Heart left ventricle (tissue), 16 donors: ENCODE results near the gene DNAH7. TPM values are rescaled to one million over a fixed set of nuclear protein-coding genes. Genes with fewer than 3 reads are reported as not detected.

ENCODE experiments used
- ATAC-seq, 4 donors: fragments of 200-7000 bp; cut with Tn5 transposase; one replicate each; pipeline ENCODE4 v1.9.1; 2020 to 2022; ENCODE audit warnings: moderate library complexity in 4 of 4, mild to moderate bottlenecking in 3 of 4, moderate number of reproducible peaks in 1 of 4
- DNase-seq, 5 donors: peaks; one replicate each; pipeline ENCODE4 v3.0.0-alpha.2; 2020
- H3K27ac ChIP-seq, 12 donors: fragments of 200-600 bp; sonication (generic) in 4 of 12; one replicate each; pipeline versions ENCODE4 v1.5.0 to v1.8.0; 2016 to 2022; ENCODE audit warnings: mild to moderate bottlenecking in 2 of 12
- H3K27me3 ChIP-seq, 9 donors: fragments of 200-600 bp; sonication (generic) in 2 of 9; one replicate each; pipeline versions ENCODE4 v1.5.1 to v1.8.0; 2016 to 2022; ENCODE audit warnings: mild to moderate bottlenecking in 3 of 9
- H3K36me3 ChIP-seq, 9 donors: fragments of 200-600 bp; sonication (generic) in 2 of 9; one replicate each; pipeline versions ENCODE4 v1.5.0 to v1.8.0; 2018 to 2022; ENCODE audit warnings: mild to moderate bottlenecking in 2 of 9
- H3K4me1 ChIP-seq, 12 donors: fragments of 200-600 bp; sonication (generic) in 4 of 12; one replicate each; pipeline versions ENCODE4 v1.5.0 to v1.8.0; 2016 to 2022; ENCODE audit warnings: mild to moderate bottlenecking in 3 of 12
- H3K4me3 ChIP-seq, 12 donors: fragments of 200-600 bp; sonication (generic) in 4 of 12; one replicate each; pipeline versions ENCODE4 v1.5.0 to v1.8.0; 2017 to 2022; ENCODE audit warnings: mild to moderate bottlenecking in 9 of 12, moderate library complexity in 4 of 12
- H3K9me3 ChIP-seq, 12 donors: fragments of 200-600 bp; sonication (generic) in 4 of 12; one replicate each; pipeline versions ENCODE4 v1.5.0 to v1.8.0; 2016 to 2022; ENCODE audit warnings: mild to moderate bottlenecking in 1 of 12
- POLR2A ChIP-seq, 2 donors: fragments of 450-650 bp; IDR thresholded peaks; one replicate each; pipeline ENCODE4 v1.6.1; 2017; ENCODE audit warnings: antibody characterized with exemption in 2 of 2, mild to moderate bottlenecking in 2 of 2, moderate library complexity in 2 of 2
- WGBS, 4 donors: extraction: QIAGEN DNeasy Blood & Tissue Kit in 2 of 4; methylation state at CpG; one replicate each; pipeline versions ENCODE4 v1.1.5 to v1.1.7; 2013 to 2018; 5-methylcytosine and 5-hydroxymethylcytosine counted together
- intact Hi-C, 10 donors: fragments of 100-400 bp; cut with DNase I; formaldehyde crosslinking; loops; one replicate each; pipeline versions ENCODE4 v1.11.1 to v1.14.2; 2022
- polyA plus RNA-seq, 2 donors: library from polyadenylated mRNA; stranded (reverse); fragments of 200-250 nt; gene quantifications; one replicate each; pipeline ENCODE4 v1.2.3, GENCODE V29; 2013
- total RNA-seq, 9 donors: library from RNA; depleted of rRNA in 2 of 9; stranded (reverse); fragments of >200 nt in 2 of 9; fragmentation: NEBNext Ultra II Directional in 3 of 9; extraction: Animal tissue kit (Norgen Biotek cat#: 25700) in 3 of 9; gene quantifications; one replicate each; pipeline versions ENCODE4 v1.1.0 to v1.2.4, GENCODE V29; 2016 to 2023
- TF ChIP-seq, protein P1 (sequence below), 12 donors: fragments of 200-600 bp; sonication (generic) in 4 of 12; IDR thresholded peaks; one replicate each; pipeline versions ENCODE4 v1.5.0 to v1.8.0; 2018 to 2022; ENCODE audit warnings: antibody characterized with exemption in 12 of 12, mild to moderate bottlenecking in 5 of 12
- donor health status: ischemic (EF 13 %, LVEDD 7.1; RV severe dilation, severe dysfunction).
- donor health status: healthy with polysubstance abuse.
- donor health status: DM: no; HTN: yes; CAD: no.
- donor health status: DM: no; HTN: no; CAD: no.
- donor health status: ischemic (EF 25% LVEDD 6.9; RV normal size, moderate dysfunction).
- donor health status: ischemic (EF 25% LVEDD 5.7; RV mildly dilated, moderate dysfunction).
- donor health status: healthy.
- donor health status: DM: yes; HTN: yes; CAD: no.
- donor health status: ischemic (EF 35%, LVEDD 5.7; RV mildly dilated, moderate dysfunction).
- donor health status: nonischemic (EF 11% LVEDD 7.7; RV severe dilation, severe dysfunction).
- donor health status: DM: yes; HTN: yes; CAD: no.
- donor health status: PGD.
- donor health status: ischemic (EF 29% LVEDD 5.4; RV normal size, mild dysfunction).
- donor health status: nonischemic (EF 23%, LVEDD 6.1; RV moderate dilation, normal function).

Gene DNAH7
- total and polyA plus RNA-seq, 11 donors = 0.08 to 1.5 (median 0.40) TPM; not detected in 1

DNA sequence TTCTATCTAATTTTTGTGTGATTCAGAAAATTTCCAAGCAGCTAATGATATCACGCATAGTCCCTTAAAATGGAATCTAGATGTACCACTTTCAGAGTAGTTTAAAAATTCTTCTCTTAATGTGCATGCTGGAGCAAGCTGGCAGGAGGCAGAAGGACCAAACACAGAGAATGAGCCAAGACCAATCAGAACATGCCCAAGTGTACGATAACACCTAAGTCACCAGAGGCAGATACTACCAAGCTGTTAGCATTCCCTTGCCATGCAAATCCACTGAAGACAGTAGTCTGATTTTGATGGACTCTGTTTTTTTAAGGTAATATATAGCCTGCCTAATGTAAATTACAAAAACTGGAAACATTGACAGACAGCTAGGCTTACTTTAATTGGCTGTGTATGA, 109.3 kb downstream of the DNAH7 start:
- peaks cover 0 to 11% (median 0%) of the 10 kb centered on the region in 12 donors for H3K9me3 ChIP-seq
- H3K27me3 ChIP-seq = no peaks in the 10 kb centered on the region
- DNase-seq = no peak
- H3K4me1 ChIP-seq = no peaks in the 10 kb centered on the region
- intact Hi-C loops = no loop called here
- no peak for ATAC-seq
- TF ChIP-seq, protein P1, sequence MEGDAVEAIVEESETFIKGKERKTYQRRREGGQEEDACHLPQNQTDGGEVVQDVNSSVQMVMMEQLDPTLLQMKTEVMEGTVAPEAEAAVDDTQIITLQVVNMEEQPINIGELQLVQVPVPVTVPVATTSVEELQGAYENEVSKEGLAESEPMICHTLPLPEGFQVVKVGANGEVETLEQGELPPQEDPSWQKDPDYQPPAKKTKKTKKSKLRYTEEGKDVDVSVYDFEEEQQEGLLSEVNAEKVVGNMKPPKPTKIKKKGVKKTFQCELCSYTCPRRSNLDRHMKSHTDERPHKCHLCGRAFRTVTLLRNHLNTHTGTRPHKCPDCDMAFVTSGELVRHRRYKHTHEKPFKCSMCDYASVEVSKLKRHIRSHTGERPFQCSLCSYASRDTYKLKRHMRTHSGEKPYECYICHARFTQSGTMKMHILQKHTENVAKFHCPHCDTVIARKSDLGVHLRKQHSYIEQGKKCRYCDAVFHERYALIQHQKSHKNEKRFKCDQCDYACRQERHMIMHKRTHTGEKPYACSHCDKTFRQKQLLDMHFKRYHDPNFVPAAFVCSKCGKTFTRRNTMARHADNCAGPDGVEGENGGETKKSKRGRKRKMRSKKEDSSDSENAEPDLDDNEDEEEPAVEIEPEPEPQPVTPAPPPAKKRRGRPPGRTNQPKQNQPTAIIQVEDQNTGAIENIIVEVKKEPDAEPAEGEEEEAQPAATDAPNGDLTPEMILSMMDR (IDR thresholded peaks at IDR 0.05) = no peak
- no peak for TF ChIP-seq POLR2A (IDR thresholded peaks at IDR 0.05)
- H3K36me3 ChIP-seq = no peaks in the 10 kb centered on the region
- no peak overlapping the region for H3K27ac ChIP-seq
- no peak overlapping the region for H3K4me3 ChIP-seq
- 82 to 94% (median 89%) methylated on average over 2 of the region's 2 CpGs for WGBS, 4 donors

DNA sequence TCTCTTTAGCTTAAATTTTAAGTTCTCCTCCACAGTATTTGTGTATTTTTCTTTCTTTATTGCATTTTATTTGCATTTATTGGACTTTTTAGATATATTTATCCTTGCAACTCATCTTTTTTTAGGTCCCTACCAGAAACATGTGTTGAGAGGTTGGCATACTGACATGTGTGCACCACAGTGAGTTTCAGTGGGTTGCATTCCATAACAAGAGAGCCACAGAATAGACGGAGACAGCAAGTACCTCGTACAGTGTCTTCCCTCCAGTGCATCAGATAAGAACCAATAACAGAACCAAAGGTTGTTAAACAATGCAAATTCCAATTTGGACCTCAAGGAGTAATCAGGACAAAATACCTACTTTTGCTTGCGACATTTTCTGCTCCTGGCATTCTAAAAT, 111.9 kb downstream of the DNAH7 start:
- Histone ChIP-seq H3K27ac (no peak overlapping the region), H3K36me3 (no peaks in the 10 kb centered on the region), H3K4me3 (no peak overlapping the region), H3K27me3 (no peaks in the 10 kb centered on the region), H3K9me3 (peaks cover 0 to 17% (median 0%) of the 10 kb centered on the region in 12 donors), H3K4me1 (no peaks in the 10 kb centered on the region)
- TF ChIP-seq, protein P1 (IDR thresholded peaks at IDR 0.05) = no peak
- TF ChIP-seq POLR2A (IDR thresholded peaks at IDR 0.05) = no peak
- 74 to 81% (median 77%) methylated on average over 3 of the region's 3 CpGs for WGBS, 4 donors
- ATAC-seq = no peak
- intact Hi-C loops = no loop called here
- DNase-seq = no peak

DNA sequence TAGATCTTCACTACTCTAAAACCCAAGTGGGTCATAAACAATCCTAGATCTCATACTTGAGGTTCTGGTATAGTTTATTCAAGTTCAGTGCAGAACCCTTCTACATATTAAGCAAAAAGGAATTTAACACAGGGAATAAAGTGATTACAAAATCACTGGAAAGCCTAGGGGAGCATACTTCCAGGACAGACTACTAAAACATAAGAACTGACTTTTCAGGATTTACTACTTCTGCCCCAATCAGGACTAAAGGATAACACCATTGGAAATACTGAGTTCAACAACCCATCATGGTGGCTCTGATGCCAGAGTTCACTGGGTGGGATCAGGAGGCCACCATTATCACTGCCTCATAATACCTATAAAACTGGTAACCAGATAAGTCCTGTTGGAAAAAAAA, 123.6 kb downstream of the DNAH7 start:
- no peak for TF ChIP-seq POLR2A (IDR thresholded peaks at IDR 0.05)
- TF ChIP-seq, protein P1 (IDR thresholded peaks at IDR 0.05) = no peak
- no peaks in the 10 kb centered on the region for H3K36me3 ChIP-seq
- peaks cover 0 to 9% (median 0%) of the 10 kb centered on the region in 12 donors for H3K9me3 ChIP-seq
- no peak for DNase-seq
- no peak for ATAC-seq
- no peak overlapping the region for H3K4me3 ChIP-seq
- intact Hi-C loops = no loop called here
- H3K27ac ChIP-seq = no peak overlapping the region
- no peaks in the 10 kb centered on the region for H3K27me3 ChIP-seq
- no peaks in the 10 kb centered on the region for H3K4me1 ChIP-seq

DNA sequence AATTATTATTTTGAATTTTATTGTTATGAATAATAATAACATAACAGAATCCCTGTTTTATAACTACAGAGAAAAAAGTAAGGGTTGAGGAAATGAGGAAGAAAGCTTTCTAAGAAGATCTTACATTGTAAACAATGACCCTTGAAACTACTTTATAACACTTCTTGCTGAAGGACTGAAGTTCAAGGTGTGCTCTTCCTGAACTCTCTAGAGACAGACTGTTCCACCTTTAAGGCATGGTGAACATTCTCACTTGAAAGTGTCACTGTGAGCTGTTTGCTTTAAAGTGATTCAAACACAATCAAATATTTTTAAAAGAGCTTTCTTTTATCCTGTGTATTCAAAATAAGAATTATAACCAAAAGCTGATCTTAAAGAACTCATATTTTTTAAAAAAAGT, 131.5 kb downstream of the DNAH7 start:
- no peak for ATAC-seq
- intact Hi-C loops = loop anchor here in 3 of 10 donors (1.0 to 10.0 kb wide), 2 partner anchors 13 to 362 kb away; no protein-coding TSS in a partner anchor
- no peak for DNase-seq
- no peak for TF ChIP-seq POLR2A (IDR thresholded peaks at IDR 0.05)
- TF ChIP-seq, protein P1 (IDR thresholded peaks at IDR 0.05) = no peak
- Histone ChIP-seq H3K4me3 (no peak overlapping the region), H3K4me1 (no peaks in the 10 kb centered on the region), H3K27me3 (no peaks in the 10 kb centered on the region), H3K27ac (no peak overlapping the region), H3K9me3 (peaks cover 0 to 4% (median 0%) of the 10 kb centered on the region in 12 donors), H3K36me3 (no peaks in the 10 kb centered on the region)
